Measurements from ENCODE around the gene SCGB1C1. TPM values are rescaled to one million over a fixed set of nuclear protein-coding genes. Genes with fewer than 3 reads are reported as not detected.

The SCGB1C1 gene
- total and polyA plus RNA-seq, 9 of the 15 experiments (the other 6 are each of a cell fraction or from before 2014, with no cell fraction given) = not detected

DNA sequence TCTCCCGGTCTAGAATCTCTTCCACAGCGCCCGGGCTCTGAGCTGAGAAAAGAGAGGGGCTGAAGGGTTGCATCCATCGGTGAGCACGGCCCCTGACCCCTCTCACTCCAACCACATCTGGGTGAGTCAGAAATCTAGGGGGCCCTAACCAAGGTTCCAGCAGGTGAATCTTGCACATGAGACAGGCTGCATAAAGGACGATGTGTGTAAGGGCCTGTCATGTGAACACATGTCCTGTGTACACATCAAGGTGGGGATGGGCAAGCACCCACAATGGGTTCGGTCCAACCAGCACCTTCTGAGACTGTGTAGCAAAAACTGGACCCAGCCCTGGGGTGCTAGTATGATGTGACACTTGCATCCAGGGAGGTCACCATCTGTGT lies 13.1 kb downstream of the SCGB1C1 start:
- Histone ChIP-seq H3K9me3 (replicated peaks; ENCODE audit: control insufficient read depth, insufficient read depth, low read depth, low read length) (no peaks in the 10 kb centered on the region), H3K27me3 (ENCODE audit: control insufficient read depth in 2 of 2, insufficient read depth in 2 of 2, low read length in 2 of 2) (no peaks in the 10 kb centered on the region; a peak in 1 of 5 replicates), H4K20me1 (replicated peaks; ENCODE audit: control insufficient read depth, insufficient read depth, low read length) (peaks cover 42% of the 10 kb centered on the region), H3K27ac (ENCODE audit: extremely low read depth, low read depth, low read length) (peak overlapping the region; percentile 93; the same call in 1 of the 3 replicates), H3K9me1 (ENCODE audit: control insufficient read depth, insufficient read depth, low read length) (peaks cover 10% of the 10 kb centered on the region), H2AFZ (ENCODE audit: low read depth, low read length) (no peak overlapping the region), H3K4me1 (replicated peaks in 1 of 2; ENCODE audit: control insufficient read depth in 2 of 2, insufficient read depth in 2 of 2, low read length in 2 of 2) (peaks cover 38 to 55% of the 10 kb centered on the region in 2 experiments; a peak in 4 of 5 replicates), H3K79me2 (ENCODE audit: control insufficient read depth, insufficient read depth, low read length) (peaks cover 68% of the 10 kb centered on the region), H3K4me3 (peak overlapping the region; percentile 96), H3K36me3 (ENCODE audit: control insufficient read depth, insufficient read depth, low read length) (peaks cover 68% of the 10 kb centered on the region), H3K4me2 (ENCODE audit: insufficient read depth, low read length) (peak overlapping the region; percentile 92), H3K9ac (ENCODE audit: insufficient read depth in 1 of 2, low read depth in 2 of 2, low read length in 2 of 2) (peak overlapping the region; percentile 97 to 98; a peak in 3 of 4 replicates)
- POLR2A ChIA-PET = interaction anchor here (0.6 to 2.4 kb wide), 8 partner anchors 8 to 254 kb away, joined by 3 to 23 read pairs (median 4); no protein-coding TSS in a partner anchor
- DNase-seq (ENCODE audit: extremely low read depth in 1 of 4, low spot score in 3 of 4) = no peak
- WGBS (ENCODE audit: insufficient coverage, low coverage, missing lambda C conversion rate) = 84% methylated on average over 7 of the region's 7 CpGs
- no TSS peak for BruUV-seq (replicated peaks)
- CTCF ChIA-PET (ENCODE audit: low intra/inter-chr PET ratio) = no interaction called here
- no peak for ATAC-seq
- intact Hi-C loops (cut with micrococcal nuclease) = loop anchor here (2.0 kb wide), 1 partner anchor 31 kb away; the partner anchor contains the start of genes PSMD13 and SIRT3
- in situ Hi-C loops (cut with MboI) = no loop called here
- no peak for FAIRE-seq
- TF ChIP-seq KDM5B (IDR thresholded peaks at IDR 0.05; ENCODE audit: insufficient replicate concordance, low read depth, low read length) = peak; percentile 82
- TF ChIP-seq, protein P1, sequence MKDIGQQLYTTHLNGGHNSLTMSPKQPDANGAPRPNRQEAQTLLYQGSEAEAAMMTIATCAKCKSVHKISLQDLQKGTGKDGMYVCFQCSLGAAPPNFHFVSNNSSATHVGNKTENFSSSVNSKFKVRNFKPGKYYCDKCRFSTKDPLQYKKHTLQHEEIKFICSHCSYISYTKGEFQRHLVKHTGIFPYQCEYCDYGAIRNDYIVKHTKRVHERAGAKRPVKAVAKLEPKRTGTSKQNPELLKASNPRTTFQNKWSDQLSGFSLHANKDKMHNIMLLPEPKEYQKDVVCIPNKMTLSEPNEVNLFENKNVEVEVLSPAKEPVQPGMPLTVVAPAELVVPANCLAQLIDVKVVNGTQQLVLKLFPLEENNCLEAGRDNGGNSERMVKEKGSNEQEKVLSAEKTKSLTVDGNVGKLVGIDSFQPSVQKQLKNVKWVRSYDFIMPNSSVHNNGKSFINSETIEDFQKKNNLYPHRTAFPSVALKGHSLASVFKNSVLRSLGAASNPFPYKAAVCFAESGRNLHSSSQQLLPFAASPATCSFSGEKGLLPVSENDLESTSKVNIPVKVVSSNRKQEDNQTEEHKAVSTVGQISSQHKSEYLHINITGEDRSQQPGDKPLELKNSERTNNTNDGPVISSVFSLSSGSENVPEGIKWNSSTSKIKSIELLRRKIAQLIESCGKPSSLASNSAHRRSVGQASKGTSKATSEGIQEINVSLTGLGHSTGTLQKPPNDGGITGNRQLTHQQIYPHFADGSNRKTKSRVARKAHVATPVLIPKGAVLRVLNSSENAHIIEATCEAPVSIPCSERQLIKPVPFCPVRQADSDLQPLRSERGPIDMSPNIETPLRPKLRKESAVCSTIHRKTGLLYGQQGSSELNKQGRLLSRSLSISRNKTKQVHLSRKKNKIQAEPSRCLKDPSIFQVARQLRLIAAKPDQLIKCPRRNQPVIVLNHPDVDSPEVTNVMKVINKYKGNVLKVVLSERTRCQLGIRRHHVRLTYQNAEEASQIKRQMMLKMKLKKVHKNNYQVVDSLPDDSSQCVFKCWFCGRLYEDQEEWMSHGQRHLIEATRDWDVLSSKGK (CRISPR knock-in tag; IDR thresholded peaks at IDR 0.05) = no peak

Measured in K562 (cell line).